ENCODE data around the gene ERGIC2. TPM values are rescaled to one million over a fixed set of nuclear protein-coding genes. Genes with fewer than 3 reads are reported as not detected.

The ERGIC2 gene
- total RNA-seq, 1 donor from 2014 or later = 108 TPM

GRCh38 chr12:29350080-29350479 is 30.9 kb downstream of the ERGIC2 start:
- no peaks in the 10 kb centered on the region for H3K79me2 ChIP-seq (ENCODE audit: low read depth)
- H3K4me3 Mint-ChIP-seq = no peak overlapping the region
- H3K36me3 ChIP-seq = peaks cover 4% of the 10 kb centered on the region
- H3K4me1 ChIP-seq = no peaks in the 10 kb centered on the region
- no peak overlapping the region for H2AFZ ChIP-seq (replicated peaks)
- no peak overlapping the region for H3K4me2 ChIP-seq
- H4K20me1 ChIP-seq (ENCODE audit: low read depth) = no peaks in the 10 kb centered on the region
- no peaks in the 10 kb centered on the region for H3K4me1 Mint-ChIP-seq
- no peaks in the 10 kb centered on the region for H3K9me3 ChIP-seq (ENCODE audit: low read depth)
- TF ChIP-seq CTCF (IDR thresholded peaks at IDR 0.05) = no peak
- TF ChIP-seq EZH2phosphoT487 (IDR thresholded peaks at IDR 0.05) = no peak
- TF ChIP-seq EZH2 (IDR thresholded peaks at IDR 0.05) = no peak
- no peaks in the 10 kb centered on the region for H3K9me3 Mint-ChIP-seq
- H3K27me3 Mint-ChIP-seq (ENCODE audit: insufficient read depth, low read depth) = no peaks in the 10 kb centered on the region
- no peaks in the 10 kb centered on the region for H3K27me3 ChIP-seq
- no peak overlapping the region for H3K4me3 ChIP-seq
- H3K27ac ChIP-seq = no peak overlapping the region
- H3K36me3 Mint-ChIP-seq = no peaks in the 10 kb centered on the region
- no peaks in the 10 kb centered on the region for H3F3A ChIP-seq (ENCODE audit: low read depth)
- no peak overlapping the region for H3K27ac Mint-ChIP-seq
- no peak overlapping the region for H3K9ac ChIP-seq
- DNase-seq (ENCODE audit: low spot score) = no peak

- H4K20me1 ChIP-seq (ENCODE audit: low read depth) = no peaks in the 10 kb centered on the region
- H2AFZ ChIP-seq (replicated peaks) = no peak overlapping the region
Measured at GRCh38 chr12:29346769-29347421, 34.1 kb downstream of the ERGIC2 start.

GRCh38 chr12:29343022-29343799 is 37.8 kb downstream of the ERGIC2 start:
- Histone ChIP-seq H3K27ac (no peak overlapping the region), H3K27me3 (no peaks in the 10 kb centered on the region), H3K4me2 (no peak overlapping the region), H3F3A (ENCODE audit: low read depth) (no peaks in the 10 kb centered on the region), H3K4me3 (no peak overlapping the region), H3K79me2 (ENCODE audit: low read depth) (no peaks in the 10 kb centered on the region), H3K9me3 (ENCODE audit: low read depth) (no peaks in the 10 kb centered on the region), H3K36me3 (peaks cover 7% of the 10 kb centered on the region), H3K4me1 (no peaks in the 10 kb centered on the region), H4K20me1 (ENCODE audit: low read depth) (no peaks in the 10 kb centered on the region), H3K9ac (no peak overlapping the region), H2AFZ (replicated peaks) (no peak overlapping the region)
- no peak for DNase-seq (ENCODE audit: low spot score)
- Mint-ChIP-seq H3K4me3 (no peak overlapping the region), H3K9me3 (no peaks in the 10 kb centered on the region), H3K4me1 (no peaks in the 10 kb centered on the region), H3K27ac (no peak overlapping the region), H3K27me3 (ENCODE audit: insufficient read depth, low read depth) (no peaks in the 10 kb centered on the region), H3K36me3 (peaks cover 13% of the 10 kb centered on the region)
- TF ChIP-seq EZH2phosphoT487 (IDR thresholded peaks at IDR 0.05) (no peak), CTCF (IDR thresholded peaks at IDR 0.05) (no peak), EZH2 (IDR thresholded peaks at IDR 0.05) (no peak)

More at GRCh38 chr12:29346769-29347421, 34.1 kb downstream of the ERGIC2 start:
- TF ChIP-seq CTCF (IDR thresholded peaks at IDR 0.05) (no peak), EZH2 (IDR thresholded peaks at IDR 0.05) (no peak), EZH2phosphoT487 (IDR thresholded peaks at IDR 0.05) (no peak)
- Histone ChIP-seq H3K27me3 (no peaks in the 10 kb centered on the region), H3K27ac (no peak overlapping the region), H3F3A (ENCODE audit: low read depth) (no peaks in the 10 kb centered on the region), H3K36me3 (peaks cover 4% of the 10 kb centered on the region), H3K4me2 (no peak overlapping the region), H3K4me3 (no peak overlapping the region), H3K9ac (no peak overlapping the region), H3K9me3 (ENCODE audit: low read depth) (no peaks in the 10 kb centered on the region), H3K79me2 (ENCODE audit: low read depth) (no peaks in the 10 kb centered on the region), H3K4me1 (no peaks in the 10 kb centered on the region)
- H3K36me3 Mint-ChIP-seq = peaks cover 10% of the 10 kb centered on the region
- no peaks in the 10 kb centered on the region for H3K9me3 Mint-ChIP-seq
- no peak for DNase-seq (ENCODE audit: low spot score)
- H3K4me1 Mint-ChIP-seq = no peaks in the 10 kb centered on the region
- H3K27me3 Mint-ChIP-seq (ENCODE audit: insufficient read depth, low read depth) = no peaks in the 10 kb centered on the region
- H3K4me3 Mint-ChIP-seq = no peak overlapping the region
- H3K27ac Mint-ChIP-seq = no peak overlapping the region

Measured in neural progenitor cell (in vitro differentiated cells).